HepG2 (cell line): ENCODE data around the gene PPP1R9B. TPM values are rescaled to one million over a fixed set of nuclear protein-coding genes. Genes with fewer than 3 reads are reported as not detected.

Experiments used
- ATAD3A ChIP-seq: sonication (generic); formaldehyde crosslinking; IDR thresholded peaks from 2 replicates; pipeline ENCODE4 v1.4.0; 2020; ENCODE audit warnings: missing genetic modification reagents
- EZH2 ChIP-seq: conservative IDR thresholded peaks from 2 replicates; pipeline ENCODE4 v1.6.1; 2012; ENCODE audit warnings: mild to moderate bottlenecking, low read depth, low read length, moderate library complexity
- FOXK1 ChIP-seq: sonication (generic); formaldehyde crosslinking; IDR thresholded peaks from 2 replicates; pipeline ENCODE4 v1.4.0; 2020; ENCODE audit warnings: low read depth, missing genetic modification reagents, borderline replicate concordance
- FOXO1 ChIP-seq: sonication (generic); formaldehyde crosslinking; IDR thresholded peaks from 2 replicates; pipeline ENCODE4 v1.4.0; 2020; ENCODE audit warnings: missing genetic modification reagents
- HCFC1 ChIP-seq: fragments of 150-350 bp; IDR thresholded peaks from 2 replicates; pipeline ENCODE4 v1.6.1; 2014; ENCODE audit warnings: low read depth, low read length
- HES4 ChIP-seq: sonication (generic); formaldehyde crosslinking; IDR thresholded peaks from 2 replicates; pipeline ENCODE4 v1.9.0; 2021; ENCODE audit warnings: mild to moderate bottlenecking, missing genetic modification reagents, borderline replicate concordance
- KLF6 ChIP-seq: IDR thresholded peaks from 2 replicates; pipeline ENCODE4 v1.8.0; 2016; ENCODE audit warnings: missing biosample characterization, missing genetic modification reagents
- NFIB ChIP-seq: sonication (generic); formaldehyde crosslinking; IDR thresholded peaks from 2 replicates; pipeline ENCODE4 v1.9.0; 2021; ENCODE audit warnings: missing genetic modification reagents, mild to moderate bottlenecking, borderline replicate concordance
- POGZ ChIP-seq: sonication (generic); formaldehyde crosslinking; IDR thresholded peaks from 2 replicates; pipeline ENCODE4 v1.4.0; 2020; ENCODE audit warnings: mild to moderate bottlenecking, missing genetic modification reagents
- SMYD3 ChIP-seq: sonication (generic); formaldehyde crosslinking; IDR thresholded peaks from 2 replicates; pipeline ENCODE4 v1.8.1; 2023; ENCODE audit warnings: mild to moderate bottlenecking, missing genetic modification reagents
- SRSF9 ChIP-seq: fragments of 200-400 bp; formaldehyde crosslinking; IDR thresholded peaks from 2 replicates; pipeline ENCODE4 v1.6.1; 2018; ENCODE audit warnings: borderline replicate concordance, mild to moderate bottlenecking, low read depth, low read length; ENCODE audit not compliant: insufficient read depth, poor library complexity, severe bottlenecking
- YY1 ChIP-seq: IDR thresholded peaks from 2 replicates; pipeline ENCODE4 v1.6.1; 2011; ENCODE audit warnings: low read length, low read depth, moderate library complexity, mild to moderate bottlenecking; ENCODE audit not compliant: insufficient read depth, insufficient replicate concordance
- ZFP36 ChIP-seq: fragments of 150-350 bp; IDR thresholded peaks from 2 replicates; pipeline ENCODE4 v1.6.1; 2018; ENCODE audit warnings: borderline replicate concordance, low read length, low read depth; ENCODE audit not compliant: partially characterized antibody
- ZNF781 ChIP-seq: sonication (generic); formaldehyde crosslinking; IDR thresholded peaks from 2 replicates; pipeline ENCODE4 v1.5.1; 2020; ENCODE audit warnings: borderline replicate concordance, mild to moderate bottlenecking, missing genetic modification reagents; ENCODE audit errors: not compliant biosample characterization
- ZNF788 ChIP-seq: sonication (generic); formaldehyde crosslinking; IDR thresholded peaks from 2 replicates; pipeline ENCODE4 v1.5.0; 2020; ENCODE audit warnings: mild to moderate bottlenecking, missing genetic modification reagents, borderline replicate concordance
- ZNF841 ChIP-seq: sonication (generic); formaldehyde crosslinking; IDR thresholded peaks from 2 replicates; pipeline ENCODE4 v1.8.1; 2023; ENCODE audit warnings: missing genetic modification reagents, borderline replicate concordance
- ZSCAN21 ChIP-seq: sonication (generic); formaldehyde crosslinking; IDR thresholded peaks from 2 replicates; pipeline ENCODE4 v1.8.0; 2022; ENCODE audit warnings: mild to moderate bottlenecking, missing genetic modification reagents, moderate library complexity, borderline replicate concordance
- polyA plus RNA-seq, 8 experiments: library from polyadenylated mRNA; depleted of rRNA in 3 of 8; stranded (reverse) in 7 of 8; unstranded in 1 of 8; fragments of >200 nt; fragmentation: Illumina TruSeq in 4 of 8; extraction: Trizol in 4 of 8; gene quantifications; 2 replicates each; pipeline versions ENCODE4 v1.2.1 to v1.2.3, GENCODE V29; 2011 to 2016; ENCODE audit warnings: low read depth in 4 of 8, missing spikeins in 1 of 8, mixed read lengths in 1 of 8; ENCODE audit not compliant: insufficient read depth in 1 of 8
- total RNA-seq, 5 experiments: library from RNA; depleted of rRNA; stranded (reverse); fragments of >200 nt; fragmentation: Illumina TruSeq; extraction: Trizol; gene quantifications; 2 replicates each; pipeline ENCODE4 v1.2.3, GENCODE V29; 2016; ENCODE audit warnings: low read depth in 1 of 5
- TF ChIP-seq, protein P1 (sequence below): sonication (generic); formaldehyde crosslinking; IDR thresholded peaks from 2 replicates; pipeline ENCODE4 v1.5.0; 2020; ENCODE audit warnings: missing genetic modification reagents
- TF ChIP-seq, protein P2 (sequence below), 2 experiments: sonication (generic) in 1 of 2; formaldehyde crosslinking in 1 of 2; IDR thresholded peaks; 2 replicates each; pipeline versions ENCODE4 v1.4.0 to v1.6.1; 2016 to 2020; ENCODE audit warnings: borderline replicate concordance in 1 of 2, low read depth in 1 of 2, mild to moderate bottlenecking in 1 of 2, missing genetic modification reagents in 1 of 2
- TF ChIP-seq, protein P3 (sequence below): sonication (generic); formaldehyde crosslinking; IDR thresholded peaks from 2 replicates; pipeline ENCODE4 v1.8.0; 2022; ENCODE audit warnings: missing genetic modification reagents, low read depth, mild to moderate bottlenecking, borderline replicate concordance
- TF ChIP-seq, protein P4 (sequence below): sonication (generic); formaldehyde crosslinking; IDR thresholded peaks from 2 replicates; pipeline ENCODE4 v1.4.0; 2020; ENCODE audit warnings: mild to moderate bottlenecking, missing genetic modification reagents, borderline replicate concordance

Gene PPP1R9B
- total and polyA plus RNA-seq, 2 of the 13 experiments (the other 11 are each of a cell fraction or from before 2014, with no cell fraction given) = 9.4 to 15.8 TPM

DNA sequence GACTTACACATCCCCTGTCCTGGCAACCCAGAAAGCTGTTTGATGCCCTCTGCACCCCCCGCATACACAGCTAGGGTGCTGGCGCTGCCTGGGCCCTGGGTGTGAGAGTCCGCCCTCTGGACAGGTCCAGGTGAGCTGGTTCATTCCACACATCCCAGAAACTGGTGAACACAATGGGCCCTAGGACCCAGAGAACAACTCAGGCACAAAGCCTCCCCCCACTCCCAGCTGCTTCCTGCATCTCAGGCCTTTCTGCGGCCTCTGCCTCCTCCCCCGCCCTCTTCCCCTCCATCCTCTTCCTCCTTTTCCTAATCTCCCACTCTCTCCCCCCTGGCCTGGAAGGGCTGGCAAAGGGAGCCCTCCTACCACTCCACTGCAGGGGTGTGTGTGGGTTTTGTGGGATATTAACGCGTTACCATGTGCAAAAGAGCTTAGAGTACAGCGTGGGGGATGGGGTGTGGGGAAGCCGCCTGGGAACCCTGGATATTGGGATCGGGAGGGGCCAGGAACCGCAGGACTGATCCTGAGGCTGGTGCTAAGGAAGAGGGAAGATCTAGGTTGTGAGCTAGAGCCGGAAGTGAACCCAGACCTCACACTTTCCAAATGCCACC, 1.6 kb upstream of the PPP1R9B start (continued):
- TF ChIP-seq ZSCAN21 (peak; percentile 39; the same call in 1 of the 2 replicates), FOXK1 (CRISPR knock-in tag) (peak; percentile 47; the same call in 1 of the 2 replicates), KLF6 (CRISPR knock-in tag) (peak; percentile 62; the same call in 1 of the 2 replicates), NFIB (CRISPR knock-in tag) (no peak), HCFC1 (no peak), SRSF9 (no peak), ZNF841 (CRISPR knock-in tag) (no peak), ZFP36 (no peak), SMYD3 (CRISPR knock-in tag) (no peak), EZH2 (no peak), POGZ (peak; percentile 61; the same call in 1 of the 2 replicates), ZNF781 (no peak), ZNF788 (peak; percentile 62), FOXO1 (CRISPR knock-in tag) (peak; percentile 42; the same call in 1 of the 2 replicates), ATAD3A (CRISPR knock-in tag) (no peak), YY1 (peak; percentile 17), HES4 (no peak)
- TF ChIP-seq, protein P1, sequence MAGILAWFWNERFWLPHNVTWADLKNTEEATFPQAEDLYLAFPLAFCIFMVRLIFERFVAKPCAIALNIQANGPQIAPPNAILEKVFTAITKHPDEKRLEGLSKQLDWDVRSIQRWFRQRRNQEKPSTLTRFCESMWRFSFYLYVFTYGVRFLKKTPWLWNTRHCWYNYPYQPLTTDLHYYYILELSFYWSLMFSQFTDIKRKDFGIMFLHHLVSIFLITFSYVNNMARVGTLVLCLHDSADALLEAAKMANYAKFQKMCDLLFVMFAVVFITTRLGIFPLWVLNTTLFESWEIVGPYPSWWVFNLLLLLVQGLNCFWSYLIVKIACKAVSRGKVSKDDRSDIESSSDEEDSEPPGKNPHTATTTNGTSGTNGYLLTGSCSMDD = no peak
- TF ChIP-seq, protein P2, sequence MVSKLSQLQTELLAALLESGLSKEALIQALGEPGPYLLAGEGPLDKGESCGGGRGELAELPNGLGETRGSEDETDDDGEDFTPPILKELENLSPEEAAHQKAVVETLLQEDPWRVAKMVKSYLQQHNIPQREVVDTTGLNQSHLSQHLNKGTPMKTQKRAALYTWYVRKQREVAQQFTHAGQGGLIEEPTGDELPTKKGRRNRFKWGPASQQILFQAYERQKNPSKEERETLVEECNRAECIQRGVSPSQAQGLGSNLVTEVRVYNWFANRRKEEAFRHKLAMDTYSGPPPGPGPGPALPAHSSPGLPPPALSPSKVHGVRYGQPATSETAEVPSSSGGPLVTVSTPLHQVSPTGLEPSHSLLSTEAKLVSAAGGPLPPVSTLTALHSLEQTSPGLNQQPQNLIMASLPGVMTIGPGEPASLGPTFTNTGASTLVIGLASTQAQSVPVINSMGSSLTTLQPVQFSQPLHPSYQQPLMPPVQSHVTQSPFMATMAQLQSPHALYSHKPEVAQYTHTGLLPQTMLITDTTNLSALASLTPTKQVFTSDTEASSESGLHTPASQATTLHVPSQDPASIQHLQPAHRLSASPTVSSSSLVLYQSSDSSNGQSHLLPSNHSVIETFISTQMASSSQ (IDR thresholded peaks at IDR 0.05; ENCODE audit: low read depth) = peak; percentile 31; the same call in 1 of the 2 replicates
- TF ChIP-seq, protein P2 (CRISPR knock-in tag; IDR thresholded peaks at IDR 0.05; ENCODE audit: borderline replicate concordance) = peak; percentile 39; the same call in 1 of the 2 replicates
- TF ChIP-seq, protein P3, sequence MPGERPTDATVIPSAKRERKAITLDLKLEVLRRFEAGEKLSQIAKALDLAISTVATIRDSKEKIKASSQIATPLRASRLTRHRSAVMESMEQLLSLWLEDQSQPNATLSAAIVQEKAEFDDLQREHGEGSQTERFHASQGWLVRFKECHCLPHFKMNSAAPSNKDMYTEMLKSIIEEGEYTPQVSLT (CRISPR knock-in tag) = no peak
- TF ChIP-seq, protein P4, sequence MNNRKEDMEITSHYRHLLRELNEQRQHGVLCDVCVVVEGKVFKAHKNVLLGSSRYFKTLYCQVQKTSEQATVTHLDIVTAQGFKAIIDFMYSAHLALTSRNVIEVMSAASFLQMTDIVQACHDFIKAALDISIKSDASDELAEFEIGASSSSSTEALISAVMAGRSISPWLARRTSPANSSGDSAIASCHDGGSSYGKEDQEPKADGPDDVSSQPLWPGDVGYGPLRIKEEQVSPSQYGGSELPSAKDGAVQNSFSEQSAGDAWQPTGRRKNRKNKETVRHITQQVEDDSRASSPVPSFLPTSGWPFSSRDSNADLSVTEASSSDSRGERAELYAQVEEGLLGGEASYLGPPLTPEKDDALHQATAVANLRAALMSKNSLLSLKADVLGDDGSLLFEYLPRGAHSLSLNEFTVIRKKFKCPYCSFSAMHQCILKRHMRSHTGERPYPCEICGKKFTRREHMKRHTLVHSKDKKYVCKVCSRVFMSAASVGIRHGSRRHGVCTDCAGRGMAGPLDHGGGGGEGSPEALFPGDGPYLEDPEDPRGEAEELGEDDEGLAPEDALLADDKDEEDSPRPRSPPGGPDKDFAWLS = no peak
